Measurements from ENCODE around the gene ATP11A.

GRCh38 chr13:112731667-112732616, 42.1 kb downstream of the ATP11A start:
- no peak for TF ChIP-seq SUZ12 (IDR thresholded peaks at IDR 0.05; ENCODE audit: extremely low read depth, insufficient read depth, insufficient read length)
- no peak for TF ChIP-seq ZNF274 (IDR thresholded peaks at IDR 0.05; ENCODE audit: low read depth, low read length)
- TF ChIP-seq YY1 (IDR thresholded peaks at IDR 0.05; ENCODE audit: insufficient read depth, insufficient read length), result no peak

All from NT2/D1 (cell line).